SIG-M5 treated with dmso at 0.1 percent for 504 hours (cell line): ENCODE results near the gene LRRC8C.

Experiments used
- DNase-seq: peaks from one replicate; lab custom pipeline; 2025; ENCODE audit not compliant: unreplicated experiment; lab: John Stamatoyannopoulos, UW

The LRRC8C gene

DNA sequence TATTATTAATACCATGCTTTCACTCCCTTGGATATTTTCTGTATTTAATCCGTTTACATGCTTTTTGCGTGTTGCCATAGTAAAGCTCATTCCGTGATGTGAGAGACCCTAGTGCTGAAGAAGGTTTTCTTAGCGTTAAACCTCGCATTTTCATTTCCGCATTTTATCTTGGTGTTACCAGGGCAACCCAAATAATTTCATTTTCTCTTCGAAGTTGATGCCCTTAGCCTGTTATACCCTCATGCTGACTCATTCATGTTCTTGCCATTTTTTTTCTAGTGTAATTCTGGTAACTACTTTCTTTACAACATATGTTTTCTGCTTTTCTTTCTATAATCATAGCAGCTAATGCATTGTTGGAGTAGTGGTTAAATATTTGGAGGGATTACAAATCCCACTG lies 37.2 kb downstream of the LRRC8C start:
- DNase-seq = peak; percentile 97

DNA sequence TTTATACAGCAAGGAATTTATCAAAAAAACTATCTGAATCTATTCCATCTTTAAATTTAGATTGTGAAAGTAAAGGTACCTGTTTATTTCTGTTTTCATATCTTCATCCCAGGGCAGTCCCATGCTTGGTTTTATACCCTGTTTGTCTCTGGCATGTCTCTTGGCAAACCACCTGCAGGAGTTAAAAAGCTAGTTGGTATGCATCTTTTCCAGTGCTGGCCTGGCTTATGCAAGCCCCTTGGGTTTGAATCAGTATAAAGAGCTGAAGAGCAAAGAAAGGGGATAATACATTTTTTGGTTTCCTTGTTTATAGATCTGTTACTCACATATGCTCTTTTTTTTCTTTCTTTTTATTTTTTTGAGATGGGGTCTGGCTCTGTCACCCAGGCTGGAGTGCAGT lies 37.8 kb downstream of the LRRC8C start:
- no peak for DNase-seq

DNA sequence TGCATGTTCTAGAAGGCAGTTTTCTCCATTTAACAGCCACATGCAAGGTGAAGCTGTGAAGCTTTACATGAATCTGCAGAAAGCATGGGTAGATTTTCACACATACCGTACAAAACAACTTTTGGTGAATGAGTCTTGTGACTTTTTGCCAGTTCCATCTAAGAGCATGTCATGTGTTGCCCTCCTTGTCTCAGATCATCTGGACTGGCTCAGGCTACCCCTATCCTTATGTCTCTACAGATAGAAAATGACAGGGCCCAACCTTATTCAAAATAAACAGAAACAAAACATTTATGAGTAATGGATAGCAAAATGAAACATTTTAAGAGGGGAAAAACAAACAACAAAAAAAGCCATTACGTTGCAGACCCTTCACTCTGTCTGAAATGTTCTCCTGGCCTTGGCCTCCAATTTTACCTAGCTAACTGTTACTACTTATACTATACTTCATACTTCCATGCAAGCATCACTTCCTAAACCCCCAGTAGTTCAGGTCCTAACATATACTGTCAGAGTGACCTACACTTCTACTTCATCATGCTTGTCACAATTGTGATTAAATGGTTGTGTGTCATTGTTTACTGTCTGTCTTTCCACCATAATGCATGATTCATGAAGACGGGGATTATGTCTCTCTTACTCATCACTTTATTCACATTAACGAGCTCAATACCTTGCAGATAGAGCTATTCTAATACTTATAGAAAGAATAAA lies 39.0 kb downstream of the LRRC8C start:
- no peak for DNase-seq

DNA sequence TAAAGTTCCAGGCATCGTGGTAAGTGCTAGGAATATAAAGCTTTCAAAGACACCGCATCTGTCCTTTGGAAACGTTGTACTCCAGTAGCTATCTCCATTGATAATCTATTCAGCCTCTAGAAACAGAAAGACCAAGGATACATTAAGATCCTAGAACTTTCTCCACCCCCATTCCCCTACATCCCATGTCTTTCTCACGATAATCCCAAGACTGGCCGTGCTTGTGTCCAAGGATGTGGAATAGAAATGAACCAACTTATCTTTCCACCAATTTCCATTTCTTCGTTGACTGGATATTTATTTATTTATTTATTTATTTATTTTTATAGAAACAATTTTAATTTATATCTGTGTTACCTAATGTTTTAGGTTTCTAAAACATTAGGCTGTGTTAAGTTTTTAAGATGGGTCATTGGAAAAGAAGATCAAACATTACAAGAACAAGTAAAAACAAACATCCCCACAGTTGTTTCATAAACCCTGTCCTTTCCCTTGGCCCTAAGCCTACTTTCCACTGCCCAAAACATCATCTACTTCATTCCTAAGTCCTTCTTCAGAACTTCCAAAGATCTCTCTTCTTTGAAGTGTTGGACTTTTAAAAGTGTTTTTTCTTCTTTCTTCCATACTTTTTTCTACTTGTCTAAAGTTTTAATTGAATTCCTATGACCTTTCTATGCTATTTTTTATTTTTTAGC lies 39.7 kb downstream of the LRRC8C start:
- no peak for DNase-seq

DNA sequence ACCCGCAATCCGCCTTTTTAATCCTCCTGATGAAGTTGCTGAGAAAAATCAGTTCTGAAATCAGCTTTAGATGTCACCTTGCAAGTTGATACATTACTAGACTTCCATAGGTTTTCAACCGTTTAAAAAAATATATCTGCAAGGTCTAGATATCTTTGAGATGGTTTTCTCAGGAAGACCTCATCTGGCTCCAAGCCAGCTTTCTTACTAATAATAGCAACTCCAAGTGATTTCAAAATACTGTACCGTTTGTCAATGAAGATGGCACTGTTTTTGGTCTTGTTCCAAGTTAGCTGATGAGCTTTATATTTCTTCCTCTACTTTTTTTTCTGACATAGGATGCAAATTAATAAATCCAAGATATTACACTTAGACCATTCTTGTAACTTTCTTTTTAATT lies 40.3 kb downstream of the LRRC8C start:
- no peak for DNase-seq

DNA sequence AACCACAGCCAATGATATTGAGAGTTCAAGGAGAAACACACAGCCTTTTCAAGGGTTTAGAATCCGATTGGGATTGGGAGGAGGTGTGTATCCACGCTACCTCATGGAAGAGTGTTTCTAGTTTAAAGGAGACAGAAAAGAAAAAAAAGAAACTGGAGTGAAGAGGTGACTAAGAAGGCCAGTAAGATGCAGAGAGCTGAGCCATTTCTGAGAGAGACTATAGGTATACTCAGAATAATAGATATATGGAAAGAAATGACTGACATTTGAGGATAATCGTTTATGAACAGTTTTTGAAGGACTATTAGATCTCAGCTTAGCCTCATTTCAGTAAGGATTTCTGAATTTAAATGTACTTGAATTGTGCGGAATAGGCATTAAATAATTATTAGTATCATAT lies 42.8 kb downstream of the LRRC8C start:
- DNase-seq = no peak

DNA sequence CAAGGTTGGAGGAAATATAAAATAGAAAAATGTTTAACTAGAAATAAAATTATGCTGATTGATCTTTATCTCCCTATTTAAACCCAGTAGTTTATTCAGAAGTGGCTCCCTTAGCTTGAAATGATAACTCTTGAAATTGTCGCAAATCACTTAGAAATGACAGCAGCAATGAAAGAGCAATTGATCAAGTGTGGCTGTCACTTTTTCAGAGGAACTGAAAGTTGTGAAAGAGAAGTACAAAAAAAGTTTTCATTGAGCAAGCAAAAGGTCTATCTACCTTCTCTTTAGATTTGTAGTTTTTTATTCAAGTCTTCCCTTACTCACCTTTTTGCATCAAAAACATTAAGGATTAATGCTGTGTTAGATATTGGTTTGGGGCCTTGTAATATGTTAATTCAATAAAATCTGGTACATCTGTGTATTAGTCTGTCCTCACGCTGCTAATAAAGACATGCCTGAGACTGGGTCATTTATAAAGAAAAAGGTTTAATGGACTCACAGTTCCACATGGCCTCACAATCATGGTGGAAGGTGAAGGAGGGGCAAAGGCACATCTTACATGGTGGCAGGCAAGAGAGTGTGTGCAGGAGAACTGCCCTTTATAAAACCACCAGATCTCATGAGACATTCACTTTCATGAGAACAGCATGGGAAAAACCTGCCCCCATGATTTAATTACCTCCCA lies 48.3 kb downstream of the LRRC8C start:
- peak; percentile 64 for DNase-seq

DNA sequence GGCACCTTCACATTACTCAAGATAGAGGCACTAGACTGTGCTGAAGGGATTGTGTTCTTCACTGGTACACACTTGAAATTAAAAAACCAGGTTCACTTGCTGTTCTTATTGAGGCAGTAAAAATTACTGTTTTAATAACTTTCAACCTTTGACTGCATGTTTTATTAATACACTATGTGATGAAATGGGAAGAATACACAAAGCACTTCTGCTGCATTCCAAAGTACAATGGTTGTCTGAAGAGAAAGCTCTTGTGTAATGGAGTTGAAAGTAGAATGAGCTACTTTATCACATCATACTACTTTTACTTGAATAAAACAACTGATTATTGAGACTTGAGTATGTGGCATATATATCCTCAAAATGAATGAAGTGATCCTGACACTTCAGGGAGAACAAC lies 49.7 kb downstream of the LRRC8C start:
- DNase-seq = no peak

DNA sequence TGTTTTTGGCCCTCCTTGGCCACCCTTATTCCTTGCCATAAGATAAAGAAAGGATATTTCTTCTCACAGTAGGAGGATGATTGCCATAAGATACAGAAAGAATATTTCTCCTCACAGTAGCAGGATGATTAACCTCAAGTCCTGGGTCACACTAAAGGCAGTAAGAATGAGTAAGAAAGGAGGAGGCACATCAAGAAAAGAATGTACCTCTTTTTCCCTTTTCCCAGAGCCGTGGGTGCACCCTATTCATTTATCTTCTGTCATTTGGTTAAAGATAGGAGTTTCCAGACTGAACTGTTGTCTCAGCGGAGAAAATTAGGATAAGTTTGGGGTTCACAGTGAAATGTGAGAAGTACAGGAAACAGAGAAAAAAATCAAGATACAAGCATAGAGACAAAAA lies 52.5 kb downstream of the LRRC8C start:
- DNase-seq = no peak

DNA sequence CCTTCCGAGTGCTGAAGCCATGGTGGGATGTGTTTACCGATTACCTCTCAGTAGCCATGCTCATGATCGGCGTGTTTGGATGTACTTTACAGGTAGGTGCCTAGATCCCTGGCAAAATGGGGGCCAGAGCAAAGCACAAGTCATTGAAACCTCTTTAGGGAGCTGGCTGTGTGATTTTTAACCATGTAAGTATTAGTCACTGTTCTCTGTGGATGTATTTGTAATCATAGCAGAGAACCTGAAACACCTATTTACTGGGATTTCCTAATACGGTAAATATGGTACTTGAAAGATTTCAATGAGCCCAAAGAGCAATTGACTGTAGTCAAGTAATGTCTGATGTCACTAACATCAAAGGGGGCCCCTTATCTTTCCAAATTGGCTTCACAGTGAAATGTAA lies 53.6 kb downstream of the LRRC8C start:
- no peak for DNase-seq

DNA sequence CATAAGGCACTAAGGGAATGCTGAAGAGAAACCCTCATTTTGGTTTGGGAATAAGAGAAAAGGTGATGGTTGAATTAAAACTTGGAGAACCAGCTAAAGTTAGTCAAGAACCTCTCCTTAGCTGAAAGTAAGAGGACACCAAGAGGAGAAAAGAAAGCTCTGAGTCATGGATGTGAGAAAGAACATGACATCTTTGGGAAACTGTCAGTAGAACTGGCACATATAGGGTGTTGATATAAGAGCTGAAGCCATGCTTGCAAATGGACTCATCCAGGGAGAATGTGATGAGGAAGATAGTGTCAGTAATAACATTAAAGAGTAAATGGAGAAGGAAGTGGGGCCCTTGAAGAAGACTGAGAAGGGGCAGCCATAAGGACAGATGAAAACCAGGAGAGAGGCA lies 54.3 kb downstream of the LRRC8C start:
- DNase-seq = no peak

DNA sequence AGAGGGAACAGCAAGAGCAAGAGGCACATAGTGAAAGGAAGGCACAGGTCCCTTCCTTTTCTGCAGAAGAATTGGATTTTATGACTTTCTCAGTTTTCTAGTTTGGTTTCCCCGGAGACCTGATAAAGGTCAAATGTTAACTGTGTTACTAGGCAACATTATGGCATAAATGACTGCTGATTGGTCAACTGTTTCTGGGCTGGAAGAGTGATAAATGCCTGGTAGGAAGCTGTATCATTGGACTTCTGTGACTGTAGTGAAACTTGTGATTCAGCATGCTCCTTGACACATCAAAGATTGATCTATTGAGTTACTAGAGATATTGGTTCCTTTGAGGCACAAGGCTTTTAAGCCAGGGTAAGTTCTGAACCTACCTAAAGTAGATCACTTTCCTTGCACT lies 55.7 kb downstream of the LRRC8C start:
- no peak for DNase-seq

DNA sequence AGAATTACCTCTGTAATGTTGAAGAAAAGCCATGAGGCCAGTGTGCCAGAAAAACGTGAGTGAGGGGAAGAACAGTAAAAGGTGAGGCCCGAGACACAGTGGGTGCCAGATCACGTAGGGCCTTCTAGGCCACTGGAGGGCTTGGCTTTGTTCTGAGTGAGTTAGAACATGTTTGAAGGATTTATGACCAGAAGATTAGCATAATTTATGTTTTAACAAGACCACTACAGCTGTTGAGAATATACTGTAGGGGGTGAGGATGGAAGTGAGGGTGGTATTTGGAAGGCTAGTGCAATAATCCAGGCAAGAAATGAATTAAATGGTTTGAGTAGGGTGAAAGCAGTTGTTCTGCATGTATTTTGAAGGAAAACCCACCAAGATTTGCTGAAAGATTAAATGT lies 56.3 kb downstream of the LRRC8C start:
- no peak for DNase-seq

DNA sequence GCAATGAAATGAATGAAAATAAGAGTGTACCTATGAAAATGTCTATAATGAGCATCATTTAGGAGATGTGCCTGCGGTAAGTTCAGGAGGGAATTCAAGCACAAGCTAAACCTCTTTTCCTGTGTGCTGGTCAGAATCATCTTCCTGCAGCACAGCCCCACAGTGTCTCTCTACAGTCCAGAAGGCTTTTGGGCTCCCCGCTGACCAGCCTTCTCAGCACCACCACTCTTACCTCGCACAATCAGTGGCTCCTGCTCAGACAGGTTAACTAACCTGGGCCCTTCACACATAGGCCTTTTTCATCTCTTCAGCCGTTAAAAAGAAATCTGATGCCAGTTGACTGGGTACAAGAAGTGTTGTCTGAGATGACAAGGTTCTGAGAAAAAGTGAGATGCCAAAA lies 57.7 kb downstream of the LRRC8C start:
- DNase-seq = no peak

DNA sequence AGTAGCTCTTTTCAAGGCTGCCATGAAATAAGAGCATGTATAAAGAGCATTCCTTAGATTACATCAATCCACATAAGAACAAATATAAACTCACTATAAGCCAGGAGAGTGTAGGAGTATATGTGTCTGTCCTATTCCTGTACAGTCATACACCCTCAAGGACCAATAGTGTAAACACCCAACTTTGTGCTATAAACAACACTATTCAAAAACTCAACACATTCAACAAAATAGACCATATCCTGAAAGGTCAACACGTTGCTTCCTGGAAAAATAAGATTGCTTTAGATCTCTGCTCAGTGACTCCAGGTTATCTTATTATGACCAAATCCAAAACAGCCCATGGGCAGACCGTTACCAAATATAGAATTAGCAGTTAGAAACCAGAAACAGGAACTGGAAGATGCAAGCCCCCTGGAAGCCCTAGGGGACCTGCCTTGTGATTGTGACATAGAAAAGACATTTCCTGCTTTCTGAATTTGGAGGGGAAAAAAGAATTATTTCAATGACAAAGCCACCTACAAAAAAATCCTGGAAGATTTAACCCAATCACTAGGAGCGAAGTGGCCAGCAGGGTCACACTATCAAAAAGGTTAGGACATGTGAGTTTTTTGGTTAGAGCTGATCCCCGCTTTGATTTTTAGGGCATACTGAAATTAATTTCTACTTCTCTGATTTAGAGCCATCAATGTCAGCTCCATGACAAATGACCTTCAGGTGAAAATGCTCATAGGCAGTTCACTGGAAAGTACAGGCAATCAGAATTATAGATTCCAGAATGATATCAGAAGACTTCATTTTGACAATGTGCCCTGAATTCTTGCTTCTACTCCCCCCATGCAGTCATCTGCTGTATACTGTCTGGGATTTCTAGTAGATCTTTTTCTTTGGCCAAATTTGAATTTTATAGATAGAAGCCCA lies 59.9 kb downstream of the LRRC8C start:
- DNase-seq = peak; percentile 92

DNA sequence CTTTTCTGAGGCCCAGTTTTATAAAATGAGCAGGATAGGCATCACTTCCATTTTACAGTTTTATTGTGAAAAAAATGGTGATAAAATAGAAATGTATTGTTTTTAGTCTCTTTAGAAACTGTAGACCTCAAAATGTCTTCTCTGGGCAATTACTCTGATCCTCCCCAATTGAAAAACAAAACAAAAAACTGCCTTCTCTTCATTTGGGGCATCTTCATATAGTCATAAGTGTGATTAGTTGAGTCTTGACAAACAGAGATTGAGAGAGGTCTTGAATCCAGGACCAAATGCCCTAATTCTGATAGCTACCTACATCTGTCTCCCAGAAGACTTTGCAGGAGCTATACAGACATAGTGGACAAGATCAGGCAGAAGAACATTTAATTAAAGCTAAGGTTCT lies 62.9 kb downstream of the LRRC8C start:
- DNase-seq = no peak

DNA sequence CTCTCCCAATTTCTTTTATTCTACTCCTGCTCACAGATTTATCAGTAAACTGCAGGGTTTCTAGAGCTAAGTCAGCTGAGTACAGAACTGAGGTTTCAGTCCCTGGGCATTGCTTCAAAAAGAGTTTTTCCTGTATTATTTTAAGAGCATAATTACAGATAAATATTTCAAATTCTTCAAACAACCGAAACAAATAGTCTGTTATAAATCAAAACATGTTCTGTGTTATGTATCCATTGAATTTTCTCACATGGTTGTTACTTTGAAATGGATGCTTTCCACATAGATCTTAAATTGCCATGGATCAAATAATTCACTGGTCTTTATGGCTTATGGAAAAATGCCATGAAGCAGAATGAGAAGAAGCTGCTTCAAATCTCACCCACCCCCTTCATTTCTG lies 64.5 kb downstream of the LRRC8C start:
- no peak for DNase-seq

DNA sequence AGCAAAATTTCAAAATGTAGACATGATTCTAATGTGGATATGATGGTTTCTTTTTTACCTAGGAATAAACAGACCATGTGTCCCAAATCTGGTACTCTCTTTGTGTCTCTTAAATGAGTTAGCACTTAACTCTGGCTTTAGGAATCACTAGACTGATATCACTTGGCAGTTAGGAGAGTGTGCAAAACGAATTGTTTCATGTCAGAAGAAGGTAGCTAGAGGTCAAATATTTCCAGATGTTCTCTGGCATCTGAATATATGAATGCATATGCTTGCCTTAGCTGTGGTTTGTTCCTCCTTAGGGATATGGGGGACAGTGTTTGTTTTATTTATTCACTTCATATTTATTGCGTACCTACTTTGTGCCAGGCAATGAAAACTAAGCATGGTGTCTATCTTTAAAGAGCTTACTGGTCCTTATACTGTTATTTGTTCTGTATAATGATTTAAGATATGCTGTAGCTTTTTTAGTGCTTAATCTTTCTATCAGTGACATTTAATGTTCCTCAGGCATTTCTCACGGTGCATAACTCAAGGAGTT lies 65.2 kb downstream of the LRRC8C start:
- no peak for DNase-seq

DNA sequence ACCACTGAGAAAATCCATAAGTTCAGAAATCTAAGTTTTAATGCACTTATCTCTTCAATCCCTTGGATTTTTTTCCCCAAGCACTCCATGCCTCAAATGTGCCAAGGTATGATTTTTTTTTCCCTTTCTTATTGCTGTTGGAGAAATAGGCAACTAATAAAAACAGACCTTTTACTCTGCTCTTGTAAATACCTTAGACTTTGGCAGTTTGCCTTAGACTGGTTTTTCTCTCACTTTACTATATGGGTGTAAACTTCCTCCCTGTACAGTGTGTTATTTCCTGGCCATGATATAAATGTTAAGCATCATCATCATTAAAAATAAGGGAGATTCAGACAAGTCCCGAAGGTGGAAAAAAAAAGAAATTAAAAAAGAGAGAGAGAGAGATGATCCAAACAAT lies 65.7 kb downstream of the LRRC8C start:
- no peak for DNase-seq

DNA sequence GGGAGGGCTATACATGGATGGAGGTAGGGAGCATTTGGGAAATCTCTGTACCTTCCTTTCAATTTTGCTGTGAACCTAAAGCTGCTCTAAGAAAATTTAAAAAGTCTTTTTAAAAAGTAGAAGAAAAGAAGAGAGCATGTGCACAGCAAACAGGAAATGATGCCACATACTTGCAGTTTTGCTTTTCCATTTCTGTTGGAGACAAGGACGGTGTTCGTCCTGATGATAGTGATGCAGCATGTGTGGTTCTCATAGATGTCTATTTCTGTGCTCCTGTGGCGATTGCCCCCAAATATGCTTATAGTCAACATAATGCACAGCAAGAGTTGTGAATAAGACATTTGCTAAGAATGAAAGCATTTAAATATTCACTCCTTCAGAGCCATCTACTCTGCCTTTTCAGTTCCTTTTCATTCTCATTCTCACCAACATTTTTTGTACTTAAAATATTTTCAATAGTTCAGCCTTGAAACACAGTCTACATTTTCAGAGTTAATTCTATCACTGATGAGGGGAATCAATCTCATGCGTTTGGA lies 66.6 kb downstream of the LRRC8C start:
- DNase-seq = no peak

DNA sequence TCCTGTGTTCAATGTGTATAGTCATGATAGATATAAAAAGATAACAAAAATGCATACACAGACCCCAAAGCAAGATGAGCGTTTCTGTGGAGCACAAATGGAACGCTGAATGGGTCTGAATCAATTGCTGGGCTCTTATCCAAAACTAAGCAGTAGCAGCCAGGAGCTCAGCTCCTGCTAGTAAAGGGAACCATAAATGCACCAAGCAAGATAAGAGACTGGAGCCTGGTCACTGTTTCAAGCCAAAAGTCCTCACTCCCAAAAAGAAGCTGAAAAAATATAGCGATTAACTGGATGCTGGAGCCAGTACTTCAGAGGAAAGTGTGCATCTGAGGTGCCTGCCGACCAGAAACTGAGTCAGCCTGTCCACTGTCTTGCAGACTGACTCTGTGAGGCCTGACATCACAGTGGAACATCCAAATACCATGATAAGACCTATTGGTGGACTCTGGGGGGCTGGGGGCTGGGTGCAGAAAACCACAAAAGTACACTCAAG lies 68.9 kb downstream of the LRRC8C start:
- no peak for DNase-seq
